ENCODE data around the gene SLC29A1. TPM values are rescaled to one million over a fixed set of nuclear protein-coding genes. Genes with fewer than 3 reads are reported as not detected.
A peak's percentile ranks its signal among the peaks of the same experiment; 100 is the strongest.

Gene SLC29A1
- total RNA-seq, 1 donor from 2014 or later = 59.8 TPM

- H3K9me3 ChIP-seq = no peaks in the 10 kb centered on the region
- intact Hi-C loops (cut with DNase I) = no loop called here
- peaks cover 18% of the 10 kb centered on the region for H3K4me1 ChIP-seq
- peak overlapping the region; percentile 94 for H3K4me3 ChIP-seq
- H3K27me3 ChIP-seq = no peaks in the 10 kb centered on the region
- ATAC-seq = no peak
- peaks cover 50% of the 10 kb centered on the region for H3K36me3 ChIP-seq
- no peak for TF ChIP-seq CTCF (IDR thresholded peaks at IDR 0.05)
- DNase-seq = no peak
- peak overlapping the region; percentile 89 for H3K27ac ChIP-seq
Observed at GRCh38 chr6:44255871-44256774, 32.7 kb downstream of the SLC29A1 start.

- DNase-seq = no peak
- peak overlapping the region; percentile 94 for H3K4me3 ChIP-seq
- peaks cover 18% of the 10 kb centered on the region for H3K4me1 ChIP-seq
- intact Hi-C loops (cut with DNase I) = no loop called here
- ATAC-seq = no peak
- H3K36me3 ChIP-seq = peaks cover 45% of the 10 kb centered on the region
- H3K27ac ChIP-seq = peak overlapping the region; percentile 89
- H3K27me3 ChIP-seq = no peaks in the 10 kb centered on the region
- H3K9me3 ChIP-seq = no peaks in the 10 kb centered on the region
- TF ChIP-seq CTCF (IDR thresholded peaks at IDR 0.05) = no peak
Observed at GRCh38 chr6:44256775-44257024, 33.3 kb downstream of the SLC29A1 start.

- intact Hi-C loops (cut with DNase I) = no loop called here
- peak; percentile 93 for ATAC-seq
- Histone ChIP-seq H3K36me3 (peaks cover 40% of the 10 kb centered on the region), H3K27me3 (no peaks in the 10 kb centered on the region), H3K4me1 (peaks cover 18% of the 10 kb centered on the region), H3K27ac (peak within 1 kb of the TSS; percentile 89), H3K9me3 (no peaks in the 10 kb centered on the region), H3K4me3 (peak within 1 kb of the TSS; percentile 94)
- peak; percentile 85 for DNase-seq
- peak; percentile 62 for TF ChIP-seq CTCF (IDR thresholded peaks at IDR 0.05)
Observed at GRCh38 chr6:44257025-44257752, 33.8 kb downstream of the SLC29A1 start, which contains the start of gene SLC35B2. Gene SLC35B2 (minus strand): TSS chr6:44257528. CDS start chr6:44257410, 118 bp downstream.

- Histone ChIP-seq H3K27me3 (no peaks in the 10 kb centered on the region), H3K4me1 (peaks cover 24% of the 10 kb centered on the region), H3K4me3 (peak overlapping the region; percentile 94), H3K27ac (peak overlapping the region; percentile 89), H3K36me3 (peaks cover 33% of the 10 kb centered on the region), H3K9me3 (no peaks in the 10 kb centered on the region)
- ATAC-seq (no peak), DNase-seq (peak; percentile 80)
- no peak for TF ChIP-seq CTCF (IDR thresholded peaks at IDR 0.05)
- intact Hi-C loops (cut with DNase I) = no loop called here
Observed at GRCh38 chr6:44257753-44258324, 34.4 kb downstream of the SLC29A1 start.

GRCh38 chr6:44258325-44258863 is 35.0 kb downstream of the SLC29A1 start:
- intact Hi-C loops (cut with DNase I) = no loop called here

More at GRCh38 chr6:44258325-44258863, 35.0 kb downstream of the SLC29A1 start:
- ATAC-seq (no peak), DNase-seq (peak; percentile 52)
- Histone ChIP-seq H3K4me3 (no peak overlapping the region), H3K9me3 (no peaks in the 10 kb centered on the region), H3K27ac (peak overlapping the region; percentile 89), H3K4me1 (peaks cover 30% of the 10 kb centered on the region), H3K36me3 (peaks cover 28% of the 10 kb centered on the region), H3K27me3 (no peaks in the 10 kb centered on the region)
- TF ChIP-seq CTCF (IDR thresholded peaks at IDR 0.05) = no peak
